WTC11 (cell line): ENCODE results near the gene SEMA3C. TPM values are rescaled to one million over a fixed set of nuclear protein-coding genes. Genes with fewer than 3 reads are reported as not detected.

Source experiments
- ATAC-seq: fragments of 200-7000 bp; cut with Tn5 transposase; 2 replicates; pipeline ENCODE4 v1.10.0; 2021; ENCODE audit warnings: mild to moderate bottlenecking, moderate library complexity
- CTCF ChIA-PET: fragments of 300-600 bp; sonication (Branson Sonifier 250); formaldehyde crosslinking; loops from one replicate; lab custom pipeline; 2021; ENCODE audit warnings: antibody characterized with exemption; lab: Charles Lee
- POLR2A ChIA-PET: fragments of 350-600 bp; sonication (Branson Sonifier 250); formaldehyde crosslinking; loops from one replicate; lab custom pipeline; 2021; ENCODE audit warnings: antibody characterized with exemption; lab: Charles Lee
- DNase-seq: peaks from one replicate; pipeline ENCODE4 v3.0.0; 2021; ENCODE audit warnings: low spot score
- H3K27ac Mint-ChIP-seq: 2 replicates; pipeline ENCODE4 v1.8.0; 2021; ENCODE audit warnings: mixed read lengths
- H3K27me3 Mint-ChIP-seq: 2 replicates; pipeline ENCODE4 v1.8.0; 2021; ENCODE audit warnings: low read depth, mild to moderate bottlenecking, moderate library complexity, mixed read lengths
- H3K36me3 Mint-ChIP-seq: 2 replicates; pipeline ENCODE4 v1.8.0; 2021; ENCODE audit warnings: mixed read lengths
- H3K4me1 Mint-ChIP-seq: 2 replicates; pipeline ENCODE4 v1.8.0; 2022; ENCODE audit warnings: mixed read lengths
- H3K4me3 Mint-ChIP-seq: 2 replicates; pipeline ENCODE4 v1.8.0; 2021; ENCODE audit warnings: mild to moderate bottlenecking, moderate library complexity, mixed read lengths
- H3K9me3 Mint-ChIP-seq: 2 replicates; pipeline ENCODE4 v1.8.0; 2021; ENCODE audit warnings: mixed read lengths
- ATF3 ChIP-seq: sonication (generic); formaldehyde crosslinking; conservative IDR thresholded peaks from 2 replicates; pipeline ENCODE4 v1.8.1; 2022; ENCODE audit warnings: mild to moderate bottlenecking, missing genetic modification reagents
- ATF6 ChIP-seq: sonication (generic); formaldehyde crosslinking; IDR thresholded peaks from 2 replicates; pipeline ENCODE4 v1.8.1; 2023; ENCODE audit warnings: mild to moderate bottlenecking, missing genetic modification reagents
- CREM ChIP-seq: sonication (generic); formaldehyde crosslinking; IDR thresholded peaks from 2 replicates; pipeline ENCODE4 v1.8.1; 2022; ENCODE audit warnings: mild to moderate bottlenecking, missing genetic modification reagents, moderate library complexity
- E2F4 ChIP-seq: sonication (generic); formaldehyde crosslinking; IDR thresholded peaks from 2 replicates; pipeline ENCODE4 v1.8.1; 2022; ENCODE audit warnings: low read depth, mild to moderate bottlenecking, moderate library complexity, missing genetic modification reagents, borderline replicate concordance
- FOXP4 ChIP-seq: sonication (generic); formaldehyde crosslinking; IDR thresholded peaks from 2 replicates; pipeline ENCODE4 v1.8.0; 2022; ENCODE audit warnings: mild to moderate bottlenecking, missing genetic modification reagents
- IRF2 ChIP-seq: sonication (generic); formaldehyde crosslinking; IDR thresholded peaks from 2 replicates; pipeline ENCODE4 v1.8.0; 2022; ENCODE audit warnings: low read depth, missing genetic modification reagents, borderline replicate concordance
- MLX ChIP-seq: sonication (generic); formaldehyde crosslinking; IDR thresholded peaks from 2 replicates; pipeline ENCODE4 v1.8.1; 2023; ENCODE audit warnings: mild to moderate bottlenecking, missing genetic modification reagents, moderate library complexity
- NFYB ChIP-seq: sonication (generic); formaldehyde crosslinking; conservative IDR thresholded peaks from 2 replicates; pipeline ENCODE4 v1.8.0; 2022; ENCODE audit warnings: low read depth, missing genetic modification reagents
- PREB ChIP-seq: sonication (generic); formaldehyde crosslinking; IDR thresholded peaks from 2 replicates; pipeline ENCODE4 v1.8.1; 2022; ENCODE audit warnings: mild to moderate bottlenecking, missing genetic modification reagents, moderate library complexity, borderline replicate concordance
- PRRX2 ChIP-seq: fragments of 250-450 bp; sonication (Bioruptor Pico); IDR thresholded peaks from 2 replicates; pipeline ENCODE4 v1.8.0; 2021; ENCODE audit warnings: mild to moderate bottlenecking
- SMAD4 ChIP-seq: sonication (generic); formaldehyde crosslinking; IDR thresholded peaks from 2 replicates; pipeline ENCODE4 v1.8.0; 2022; ENCODE audit warnings: mild to moderate bottlenecking, missing genetic modification reagents
- TP53 ChIP-seq: sonication (generic); formaldehyde crosslinking; IDR thresholded peaks from 2 replicates; pipeline ENCODE4 v1.8.1; 2023; ENCODE audit warnings: mild to moderate bottlenecking, missing genetic modification reagents
- ZBTB43 ChIP-seq: sonication (generic); formaldehyde crosslinking; IDR thresholded peaks from 2 replicates; pipeline ENCODE4 v1.8.1; 2023; ENCODE audit warnings: mild to moderate bottlenecking, missing genetic modification reagents
- ZNF317 ChIP-seq: sonication (generic); formaldehyde crosslinking; IDR thresholded peaks from 2 replicates; pipeline ENCODE4 v1.8.1; 2023; ENCODE audit warnings: low read depth, mild to moderate bottlenecking, moderate library complexity, missing genetic modification reagents, borderline replicate concordance
- total RNA-seq: library from RNA; stranded (reverse); gene quantifications from 3 replicates; pipeline ENCODE4 v1.2.3, GENCODE V29; 2021

The SEMA3C gene
- total RNA-seq, 1 experiment from 2014 or later = 2.1 TPM

- POLR2A ChIA-PET = no interaction called here
Observed at GRCh38 chr7:80871228-80871627, 47.6 kb downstream of the SEMA3C start.

More at GRCh38 chr7:80871228-80871627, 47.6 kb downstream of the SEMA3C start:
- TF ChIP-seq PREB (no peak), ZNF317 (CRISPR knock-in tag) (no peak), IRF2 (CRISPR knock-in tag) (no peak), ATF3 (CRISPR knock-in tag) (no peak), CREM (CRISPR knock-in tag) (no peak), PRRX2 (CRISPR knock-in tag) (no peak), FOXP4 (CRISPR knock-in tag) (no peak), ZBTB43 (no peak), E2F4 (no peak), NFYB (CRISPR knock-in tag) (no peak), ATF6 (CRISPR knock-in tag) (no peak), SMAD4 (no peak), TP53 (no peak), MLX (CRISPR knock-in tag) (no peak)
- Mint-ChIP-seq H3K9me3 (no peaks in the 10 kb centered on the region), H3K4me1 (peaks cover 20% of the 10 kb centered on the region), H3K36me3 (no peaks in the 10 kb centered on the region), H3K27me3 (no peaks in the 10 kb centered on the region), H3K27ac (no peak overlapping the region), H3K4me3 (no peak overlapping the region)
- CTCF ChIA-PET = no interaction called here
- DNase-seq = no peak
- ATAC-seq = no peak
